T-helper 9 cell (primary cell): ENCODE results near the gene MAP1LC3B.

Experiments used
- DNase-seq: peaks from one replicate; pipeline ENCODE4 v3.0.0-alpha.2; 2020
- total RNA-seq, 2 donors: gene quantifications; one replicate each; lab custom pipeline; 2026; lab: John Stamatoyannopoulos, UW

Gene MAP1LC3B
- 54.1 to 119 reads per million in 2 donors for total RNA-seq

GRCh38 chr16:87391950-87392820 lies at the start of gene MAP1LC3B:
MAP1LC3B (plus strand) TSS chr16:87392336; CDS start chr16:87392428, 92 bp downstream.
- DNase-seq: peak; percentile 96

DNA sequence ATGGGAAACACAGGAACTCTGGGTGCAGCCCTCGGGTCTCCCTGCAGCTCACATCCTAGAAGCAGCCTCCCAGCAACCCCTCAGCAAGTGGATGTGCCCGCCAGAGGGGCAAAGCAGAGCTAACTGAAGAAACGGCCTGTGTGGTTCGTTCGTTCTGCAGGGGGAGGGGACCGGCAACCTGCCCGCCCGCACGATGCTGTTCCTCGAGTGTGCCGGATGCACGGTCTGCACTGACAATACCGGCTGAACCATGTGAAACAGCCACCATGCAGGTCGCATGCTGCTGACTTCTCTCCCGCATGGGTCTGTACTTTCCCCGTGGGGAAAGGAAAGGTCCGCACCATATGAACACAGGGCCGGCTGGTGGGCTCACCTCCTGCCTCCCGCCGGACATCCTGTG lies 49.6 kb upstream of the MAP1LC3B start:
- no peak for DNase-seq

DNA sequence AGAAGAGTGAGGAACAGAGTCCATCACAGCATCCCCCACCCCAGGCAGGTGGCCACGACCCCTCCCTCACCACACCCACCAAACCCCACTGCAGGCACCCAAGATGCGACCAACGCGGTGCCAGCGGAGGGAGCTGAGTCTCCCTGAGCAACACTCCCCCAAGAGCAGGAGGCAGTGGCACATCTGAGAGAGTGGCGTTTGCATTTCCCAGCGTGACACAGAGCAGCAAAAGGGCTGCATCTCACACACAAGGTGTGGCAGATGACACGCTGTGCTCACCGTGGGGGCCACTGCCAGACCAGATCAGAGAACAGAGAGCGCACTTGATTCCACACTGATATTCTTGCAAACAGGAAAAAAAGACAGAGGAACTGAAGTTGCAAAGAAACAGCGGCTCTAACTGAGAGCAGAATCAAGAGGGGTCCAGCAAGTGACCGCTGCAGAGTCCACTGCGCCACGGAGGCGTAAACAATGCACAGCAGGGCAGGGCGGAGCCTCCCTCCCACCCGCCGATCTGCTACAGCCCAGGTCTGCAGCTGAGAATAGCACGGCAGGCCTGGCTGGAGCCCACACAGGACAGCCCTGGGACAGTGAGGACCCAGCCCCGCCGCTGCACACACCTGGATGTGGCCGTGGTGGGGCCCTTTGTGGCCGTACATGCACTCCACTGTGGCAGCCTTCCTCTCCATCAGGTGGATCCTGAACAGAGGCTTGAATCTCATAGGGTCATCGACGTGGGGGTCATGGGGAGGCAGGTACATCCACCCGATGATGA lies 49.0 kb upstream of the MAP1LC3B start:
- no peak for DNase-seq

DNA sequence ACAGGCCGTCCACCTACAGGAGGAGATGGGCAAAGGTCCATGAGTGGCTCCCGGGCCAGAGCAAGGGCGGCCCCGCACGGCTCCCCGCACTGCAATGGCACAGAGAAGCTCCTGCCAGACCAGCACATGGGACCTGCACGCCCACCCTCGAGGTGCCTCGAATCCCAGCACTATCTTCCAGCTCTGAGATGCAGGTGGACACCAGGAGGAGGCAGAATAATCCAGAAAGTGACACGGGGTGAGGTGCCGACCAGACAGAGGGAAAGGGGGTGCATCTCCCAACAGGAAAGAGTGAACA lies 48.4 kb upstream of the MAP1LC3B start:
- no peak for DNase-seq

DNA sequence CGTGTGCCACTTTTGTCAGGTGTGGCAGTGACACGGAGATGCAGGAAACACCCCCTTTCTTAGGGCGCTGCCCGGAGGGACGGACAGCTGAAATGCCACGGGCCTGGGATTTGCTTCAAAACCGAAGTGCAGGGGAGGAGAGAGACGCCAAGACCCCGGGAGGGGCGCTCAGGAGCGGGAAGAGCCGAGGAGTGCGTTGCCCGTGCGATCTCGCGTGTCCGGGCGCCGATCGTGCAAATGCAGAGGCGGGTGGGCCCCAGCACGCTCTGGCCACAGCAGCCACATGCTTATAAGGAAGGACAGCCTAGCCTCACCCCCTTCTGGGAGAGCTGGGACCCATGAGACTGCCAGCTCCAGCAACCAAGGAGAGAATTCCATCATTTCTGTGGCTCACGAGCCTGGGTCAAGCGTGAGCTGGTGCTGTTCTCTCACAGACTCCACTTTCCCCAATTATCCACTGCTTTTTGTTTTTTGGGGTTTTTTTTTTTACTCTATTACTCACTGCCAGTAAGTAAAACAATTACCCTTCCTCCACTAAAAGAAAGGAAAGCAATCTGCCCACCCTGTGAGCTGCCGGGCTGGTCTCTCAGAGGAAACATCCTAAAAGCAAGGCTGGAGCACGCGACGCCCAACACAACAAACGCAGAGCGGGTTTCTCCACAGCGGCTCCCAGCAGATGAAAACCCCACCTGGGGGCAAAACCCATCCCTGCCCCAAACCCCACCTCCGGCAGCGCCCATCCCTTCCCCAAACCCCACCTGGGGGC lies 47.8 kb upstream of the MAP1LC3B start:
- DNase-seq: no peak

GRCh38 chr16:87344931-87345631 lies 47.1 kb upstream of the MAP1LC3B start:
- DNase-seq: peak; percentile 32

DNA sequence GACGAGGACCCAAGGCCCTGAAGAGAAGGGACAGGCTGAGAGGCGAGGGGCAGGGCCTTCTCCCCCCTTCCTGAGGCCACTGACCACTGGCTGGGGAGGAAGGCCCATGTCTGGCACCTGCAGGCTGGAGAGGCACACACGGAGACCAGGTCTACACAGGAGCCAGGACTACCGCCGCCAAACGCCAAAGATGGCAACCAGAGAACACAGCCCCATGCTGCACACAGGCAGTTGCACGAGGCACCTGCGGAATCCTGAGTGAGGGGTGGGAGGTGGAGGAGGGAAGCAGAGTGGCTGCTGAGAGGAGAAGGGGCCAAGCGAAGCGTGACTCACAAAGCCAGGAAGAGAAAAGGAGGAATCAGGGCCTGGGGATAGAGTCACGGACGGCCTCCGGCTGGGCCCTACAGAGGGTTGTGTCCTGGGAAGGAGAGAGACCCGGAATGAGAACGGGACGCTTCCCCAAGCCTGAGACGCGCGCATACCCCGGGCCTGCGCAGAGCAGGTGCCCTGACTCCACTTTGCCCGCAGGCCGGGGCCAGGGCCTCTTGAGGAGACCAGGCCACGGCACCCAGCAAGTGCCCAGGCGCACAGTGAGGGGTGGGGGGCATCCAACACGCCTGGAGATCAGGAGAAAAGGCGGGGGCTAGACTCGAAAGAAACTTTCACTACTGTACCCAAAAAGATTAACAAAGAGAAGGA lies 46.3 kb upstream of the MAP1LC3B start:
- DNase-seq: no peak

- no peak for DNase-seq
Measured at GRCh38 chr16:87346517-87347060, 45.5 kb upstream of the MAP1LC3B start.

DNA sequence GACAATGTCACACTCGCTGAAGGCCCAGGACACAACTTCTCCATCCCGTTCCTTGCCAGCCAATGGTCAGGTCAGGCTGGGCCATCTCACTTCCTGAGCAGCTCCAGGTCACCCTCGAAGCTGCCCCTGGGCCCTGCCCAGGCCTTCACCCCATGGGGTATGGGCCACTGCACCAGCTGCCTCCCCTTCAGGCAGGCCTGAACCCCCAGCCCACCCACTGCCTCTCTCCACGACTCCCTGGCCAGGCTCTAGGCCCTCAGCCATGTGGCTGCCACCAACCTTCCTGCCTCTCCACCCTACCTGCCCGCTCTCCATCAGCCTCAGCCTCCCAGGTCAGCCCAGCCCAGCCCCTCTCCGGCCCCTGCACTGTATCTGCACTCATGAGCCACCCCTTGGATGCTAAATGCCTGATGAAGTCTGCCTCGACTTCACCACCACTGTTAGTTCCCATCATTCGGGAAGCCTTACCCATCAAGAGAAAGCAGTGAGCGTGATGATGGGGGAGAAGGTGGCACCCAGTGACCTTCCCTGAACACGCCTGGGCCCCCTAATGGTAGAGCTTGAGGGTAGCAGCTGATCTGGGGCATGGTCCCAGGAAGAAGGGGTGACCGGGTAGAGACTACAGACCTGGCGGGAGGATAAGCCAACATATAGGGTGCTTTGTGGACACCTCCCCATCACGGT lies 44.1 kb upstream of the MAP1LC3B start:
- no peak for DNase-seq

DNA sequence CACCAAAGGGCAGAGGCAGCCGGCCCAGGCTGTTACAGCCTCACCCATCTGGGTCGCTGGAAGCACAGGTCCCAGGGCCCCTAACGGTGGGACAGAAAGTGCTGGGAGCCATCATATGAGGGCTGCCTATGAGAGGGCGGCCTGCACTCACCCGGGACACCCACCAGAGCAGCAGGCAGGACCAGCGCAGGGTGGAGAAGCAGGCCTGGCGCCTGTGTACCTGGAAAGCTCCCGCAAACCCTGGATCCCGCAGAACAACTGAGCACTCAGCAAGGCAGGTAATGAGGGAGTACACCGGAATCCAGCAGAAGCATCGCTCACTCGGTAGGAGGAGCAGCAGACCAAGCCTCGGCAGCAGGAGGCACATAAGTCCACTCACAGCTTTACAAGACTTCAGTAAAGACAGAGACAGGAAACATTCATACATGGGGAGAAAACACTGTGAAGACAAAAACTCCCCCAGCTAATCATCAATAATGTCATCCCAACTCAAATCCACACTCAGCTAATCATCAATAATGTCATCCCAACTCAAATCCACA lies 43.4 kb upstream of the MAP1LC3B start:
- DNase-seq: no peak

GRCh38 chr16:87350031-87350430 lies 42.1 kb upstream of the MAP1LC3B start:
- DNase-seq: no peak

GRCh38 chr16:87350681-87351319 lies 41.3 kb upstream of the MAP1LC3B start:
- DNase-seq: no peak

- no peak for DNase-seq
Measured at GRCh38 chr16:87351320-87351698, 40.8 kb upstream of the MAP1LC3B start.

DNA sequence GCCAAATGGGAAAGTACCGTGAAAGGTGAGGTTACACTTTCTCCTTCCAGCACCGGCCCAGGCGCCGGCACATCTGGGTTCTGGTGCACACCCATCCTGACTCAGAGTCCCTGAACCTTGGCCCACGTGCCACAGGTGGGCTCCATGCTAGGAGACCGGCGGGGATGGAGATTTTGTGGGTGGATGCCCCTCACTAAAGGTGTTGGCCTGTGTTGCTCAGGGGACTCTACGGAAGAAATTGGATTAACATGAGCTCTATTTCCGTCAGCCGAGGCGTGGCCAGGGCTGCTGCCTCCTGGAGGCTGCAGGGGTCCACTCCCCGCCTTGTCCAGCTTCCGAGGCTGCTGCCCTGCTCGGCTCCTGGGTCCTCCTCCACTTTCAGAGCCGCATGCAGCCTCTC lies 39.3 kb upstream of the MAP1LC3B start:
- DNase-seq: no peak

GRCh38 chr16:87353613-87354012 lies 38.5 kb upstream of the MAP1LC3B start:
- DNase-seq: no peak

DNA sequence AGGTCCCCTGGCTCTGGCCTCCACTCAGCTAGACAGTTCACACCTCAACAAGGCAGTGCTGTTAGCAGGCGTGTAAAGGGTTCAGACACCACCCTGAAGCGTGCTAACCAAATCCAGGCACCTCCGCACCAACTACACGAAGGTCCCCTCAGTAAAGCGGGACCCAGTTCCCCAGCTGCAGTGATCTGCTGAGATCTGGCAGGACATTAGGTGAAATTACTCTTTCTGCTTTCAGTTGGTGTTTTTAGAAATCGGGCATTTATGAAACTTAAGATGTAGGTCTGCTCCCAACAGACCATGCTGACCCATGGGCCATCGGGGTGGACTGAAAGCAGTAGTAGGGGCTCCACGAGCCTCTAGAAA lies 35.7 kb upstream of the MAP1LC3B start:
- no peak for DNase-seq

GRCh38 chr16:87358250-87358649 lies 33.9 kb upstream of the MAP1LC3B start:
- no peak for DNase-seq

- DNase-seq: no peak
Measured at GRCh38 chr16:87358696-87359095, 33.4 kb upstream of the MAP1LC3B start.

DNA sequence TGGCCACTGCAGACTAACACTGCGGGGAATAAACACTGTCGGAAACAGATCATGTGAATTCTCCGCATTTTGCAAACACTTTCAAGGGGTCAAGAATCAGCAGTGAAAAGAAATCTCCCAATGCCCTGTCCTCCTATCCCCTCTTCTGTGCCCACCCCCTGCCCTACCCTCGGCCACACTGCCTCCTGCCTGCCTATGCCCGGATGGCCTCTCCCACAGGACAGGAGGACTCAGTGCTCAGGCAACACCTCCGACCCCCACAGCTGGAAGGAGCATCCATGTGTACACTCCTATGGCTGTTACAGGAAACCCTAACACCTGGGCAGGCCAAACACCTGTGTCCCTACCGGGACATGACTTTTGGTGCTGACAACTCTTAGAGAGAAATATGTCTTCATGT lies 33.0 kb upstream of the MAP1LC3B start:
- DNase-seq: no peak

DNA sequence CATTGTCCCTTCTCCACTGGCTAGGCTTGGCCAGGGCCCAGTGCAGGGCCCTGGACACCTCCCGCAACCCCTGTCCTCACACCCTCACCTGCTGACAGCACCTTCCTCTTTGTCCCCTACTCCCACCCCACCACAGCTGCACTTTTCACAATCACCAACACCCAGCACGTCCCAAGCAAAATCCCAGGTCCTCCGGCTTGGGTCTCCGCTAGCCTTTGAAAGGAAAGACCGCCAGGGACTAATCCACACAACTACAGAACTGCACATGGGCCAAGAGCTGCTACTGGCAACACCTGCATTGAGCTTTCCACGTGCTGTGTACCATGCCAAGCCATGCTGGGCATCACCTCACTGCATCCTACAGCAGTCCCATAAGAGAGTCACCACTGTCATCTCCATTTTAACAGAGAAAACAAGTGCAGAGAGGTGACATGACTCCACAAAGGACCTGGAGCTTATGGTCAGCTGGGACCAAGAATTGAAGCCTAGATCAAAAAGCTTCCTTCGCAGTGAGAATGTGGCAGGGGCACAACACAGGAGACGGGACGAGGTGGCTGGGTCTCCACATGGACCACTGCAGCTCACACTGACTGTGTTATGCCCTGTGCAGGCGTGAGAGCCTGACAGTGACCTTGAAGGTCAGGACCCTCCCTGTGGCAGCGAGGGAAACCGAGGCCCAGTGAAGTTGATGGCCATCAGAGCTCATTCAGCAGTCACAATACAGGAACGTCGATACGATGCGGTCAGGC lies 31.1 kb upstream of the MAP1LC3B start:
- no peak for DNase-seq
